GM10248 (cell line): ENCODE results near the gene PROM1.

Source experiments
- CTCF ChIA-PET: fragments of 300-600 bp; sonication (Branson Sonifier 250); formaldehyde crosslinking; extraction: SDS; loops from one replicate; lab custom pipeline; 2021; ENCODE audit warnings: antibody characterized with exemption; lab: Yijun Ruan, JAX
- POLR2A ChIA-PET: fragments of 350-650 bp; sonication (Branson Sonifier 250); formaldehyde crosslinking; extraction: SDS; loops from one replicate; lab custom pipeline; 2020; ENCODE audit warnings: antibody characterized with exemption; lab: Yijun Ruan, JAX
- DNase-seq: peaks from one replicate; pipeline ENCODE4 v3.0.0; 2012; ENCODE audit errors: extremely low spot score
- TF ChIP-seq, protein P1 (sequence below): IDR thresholded peaks from 2 replicates; pipeline ENCODE4 v1.5.1; 2012; ENCODE audit warnings: mild to moderate bottlenecking, low read depth; ENCODE audit errors: extremely low read depth, missing control alignments, control extremely low read depth

The PROM1 gene

DNA sequence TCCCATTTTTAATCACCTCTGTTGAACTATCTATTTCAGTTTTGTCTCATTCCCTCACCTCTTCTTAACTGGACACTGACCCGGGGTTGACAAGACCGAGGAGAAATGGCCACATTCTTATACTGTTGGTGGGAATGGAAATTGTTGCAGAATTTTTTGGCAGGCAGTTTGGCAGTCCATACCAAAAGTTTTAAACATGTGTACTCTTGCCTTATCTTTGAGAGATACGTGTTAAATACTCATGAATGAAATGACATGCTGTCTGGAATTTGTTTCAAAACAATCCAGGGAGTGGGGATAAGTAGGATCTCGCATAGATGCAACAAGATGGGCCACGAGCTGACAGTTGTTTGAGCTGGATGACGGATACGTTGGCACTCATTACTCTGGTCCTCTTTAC lies 157.3 kb downstream of the PROM1 start:
- POLR2A ChIA-PET = interaction anchor here (0.6 kb wide), 1 partner anchor 1497 kb away, joined by 3 read pairs; no protein-coding TSS in a partner anchor

DNA sequence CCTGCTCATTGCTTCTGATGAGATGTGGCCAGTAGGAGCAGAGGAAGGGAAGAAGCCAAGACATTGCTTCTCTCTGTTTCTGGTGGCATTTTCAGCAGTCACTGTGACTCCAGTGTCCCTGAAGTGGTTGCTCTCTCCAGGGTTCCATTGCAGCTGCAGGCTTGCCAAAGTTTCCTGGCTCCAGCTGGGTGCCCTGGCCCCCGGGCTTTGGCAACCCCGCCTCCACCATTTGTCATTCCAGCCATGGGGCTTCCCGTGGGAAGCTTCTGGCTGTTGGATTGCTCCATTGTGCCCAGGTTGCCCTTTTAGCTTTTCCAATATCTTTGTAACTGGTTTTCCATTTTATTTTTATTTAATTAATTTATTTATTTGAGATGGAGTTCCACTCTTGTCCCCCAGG lies 158.0 kb downstream of the PROM1 start:
- DNase-seq = no peak
- CTCF ChIA-PET = interaction anchor here (1.1 to 3.1 kb wide), 3 partner anchors 8 to 43 kb away, joined by 3 to 11 read pairs (median 5); no protein-coding TSS in a partner anchor
- TF ChIP-seq, protein P1, sequence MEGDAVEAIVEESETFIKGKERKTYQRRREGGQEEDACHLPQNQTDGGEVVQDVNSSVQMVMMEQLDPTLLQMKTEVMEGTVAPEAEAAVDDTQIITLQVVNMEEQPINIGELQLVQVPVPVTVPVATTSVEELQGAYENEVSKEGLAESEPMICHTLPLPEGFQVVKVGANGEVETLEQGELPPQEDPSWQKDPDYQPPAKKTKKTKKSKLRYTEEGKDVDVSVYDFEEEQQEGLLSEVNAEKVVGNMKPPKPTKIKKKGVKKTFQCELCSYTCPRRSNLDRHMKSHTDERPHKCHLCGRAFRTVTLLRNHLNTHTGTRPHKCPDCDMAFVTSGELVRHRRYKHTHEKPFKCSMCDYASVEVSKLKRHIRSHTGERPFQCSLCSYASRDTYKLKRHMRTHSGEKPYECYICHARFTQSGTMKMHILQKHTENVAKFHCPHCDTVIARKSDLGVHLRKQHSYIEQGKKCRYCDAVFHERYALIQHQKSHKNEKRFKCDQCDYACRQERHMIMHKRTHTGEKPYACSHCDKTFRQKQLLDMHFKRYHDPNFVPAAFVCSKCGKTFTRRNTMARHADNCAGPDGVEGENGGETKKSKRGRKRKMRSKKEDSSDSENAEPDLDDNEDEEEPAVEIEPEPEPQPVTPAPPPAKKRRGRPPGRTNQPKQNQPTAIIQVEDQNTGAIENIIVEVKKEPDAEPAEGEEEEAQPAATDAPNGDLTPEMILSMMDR = no peak
- POLR2A ChIA-PET = no interaction called here

More for the DNA sequence above, 157.3 kb downstream of the PROM1 start:
- DNase-seq = no peak
- TF ChIP-seq, protein P1 = no peak
- CTCF ChIA-PET = interaction anchor here (1.1 to 3.1 kb wide), 3 partner anchors 9 to 44 kb away, joined by 3 to 11 read pairs (median 5); no protein-coding TSS in a partner anchor

GRCh38 chr4:15921592-15921932 lies 162.3 kb downstream of the PROM1 start:
- ChIA-PET CTCF (interaction anchor here (1.0 to 1.5 kb wide), 4 partner anchors 8 to 18 kb away, joined by 3 to 4 read pairs (median 3); no protein-coding TSS in a partner anchor), POLR2A (no interaction called here)
- DNase-seq = no peak

GRCh38 chr4:15920723-15921591 lies 162.9 kb downstream of the PROM1 start:
- DNase-seq = no peak
- TF ChIP-seq, protein P1 = no peak
- POLR2A ChIA-PET = no interaction called here
- CTCF ChIA-PET = interaction anchor here (1.0 to 1.5 kb wide), 3 partner anchors 7 to 11 kb away, joined by 3 read pairs; no protein-coding TSS in a partner anchor

More at GRCh38 chr4:15921592-15921932, 162.3 kb downstream of the PROM1 start:
- TF ChIP-seq, protein P1 = no peak

DNA sequence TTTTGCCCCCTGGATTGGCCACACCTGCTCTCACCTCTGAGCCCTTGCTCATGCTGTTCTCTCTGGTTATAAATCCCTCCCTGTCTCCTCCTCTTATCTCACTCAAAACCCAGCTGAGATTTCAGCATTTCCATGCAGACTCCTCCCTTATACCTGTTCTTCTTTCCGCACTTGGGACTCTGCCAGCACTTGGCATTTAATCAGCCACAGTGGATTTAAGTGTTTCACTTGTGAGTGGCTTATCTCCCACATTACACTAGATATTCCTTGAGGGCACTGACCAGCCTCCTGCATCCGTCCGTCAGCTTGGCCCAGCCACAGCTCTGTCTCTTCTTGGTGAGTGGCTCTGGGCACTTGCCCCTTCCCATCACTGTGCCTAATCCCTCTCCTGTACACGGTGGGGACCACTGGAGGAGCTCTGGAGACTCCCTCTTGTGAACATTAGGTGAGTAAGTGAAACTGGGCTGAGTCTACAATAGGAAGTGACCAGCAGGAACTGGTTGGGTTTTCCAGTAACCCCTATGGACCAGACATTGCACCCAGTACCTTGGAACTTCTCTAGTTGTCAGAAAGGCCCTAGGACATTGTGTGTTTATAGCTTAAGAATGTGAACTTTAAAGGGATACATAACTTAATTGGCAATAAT lies 165.2 kb downstream of the PROM1 start:
- no peak for DNase-seq
- ChIA-PET CTCF (interaction anchor here (1.0 kb wide), 1 partner anchor 36 kb away, joined by 3 read pairs; no protein-coding TSS in a partner anchor), POLR2A (no interaction called here)
- TF ChIP-seq, protein P1 = no peak
